CD4-positive, alpha-beta T cell treated with Interleukin-6 for 4 hours (primary cell): ENCODE results near the gene C5AR1.
A peak's percentile ranks its signal among the peaks of the same experiment; 100 is the strongest.
"Not testable (repeated sequence)": the region's sequence is repeated elsewhere in the genome, so short reads cannot be mapped to it uniquely, and the experiment has no call there.

Experiments
- DNase-seq: peaks from one replicate; pipeline ENCODE4 v3.0.0-alpha.2; 2020; ENCODE audit warnings: mixed read lengths

Gene C5AR1

GRCh38 chr19:47296036-47296435 lies 13.6 kb upstream of the C5AR1 start:
- peak; percentile 83 for DNase-seq

- DNase-seq, result not testable (repeated sequence)
Measured at GRCh38 chr19:47300867-47301266, 8.8 kb upstream of the C5AR1 start.

GRCh38 chr19:47302249-47302648 lies 7.4 kb upstream of the C5AR1 start:
- no peak for DNase-seq

- no peak for DNase-seq
Measured at GRCh38 chr19:47303966-47304365, 5.7 kb upstream of the C5AR1 start.

GRCh38 chr19:47305309-47305751 lies 4.3 kb upstream of the C5AR1 start:
- peak; percentile 69 for DNase-seq

GRCh38 chr19:47306303-47306702 lies 3.4 kb upstream of the C5AR1 start:
- DNase-seq, result no peak

- DNase-seq, result no peak
Measured at GRCh38 chr19:47309038-47309437, 623 bp upstream of the C5AR1 start.

- DNase-seq, result no peak
Measured at GRCh38 chr19:47310323-47310722, 662 bp downstream of the C5AR1 start.

- DNase-seq, result no peak
Measured at GRCh38 chr19:47310819-47311218, 1.2 kb downstream of the C5AR1 start.

- no peak for DNase-seq
Measured at GRCh38 chr19:47312366-47313006, 2.8 kb downstream of the C5AR1 start.

GRCh38 chr19:47313754-47314295 lies 4.2 kb downstream of the C5AR1 start:
- DNase-seq, result no peak

- no peak for DNase-seq
Measured at GRCh38 chr19:47315125-47315821, 5.6 kb downstream of the C5AR1 start.

- DNase-seq, result no peak
Measured at GRCh38 chr19:47316513-47316912, 6.9 kb downstream of the C5AR1 start.

- no peak for DNase-seq
Measured at GRCh38 chr19:47319923-47320871, 10.5 kb downstream of the C5AR1 start.

GRCh38 chr19:47321630-47322029 lies 12.0 kb downstream of the C5AR1 start:
- no peak for DNase-seq

GRCh38 chr19:47322058-47322457 lies 12.4 kb downstream of the C5AR1 start:
- DNase-seq, result no peak

GRCh38 chr19:47323409-47323808 lies 13.7 kb downstream of the C5AR1 start:
- no peak for DNase-seq

GRCh38 chr19:47323872-47324271 lies 14.2 kb downstream of the C5AR1 start:
- DNase-seq, result no peak

GRCh38 chr19:47324502-47324901 lies 14.8 kb downstream of the C5AR1 start:
- DNase-seq, result no peak

GRCh38 chr19:47330466-47330869 lies 20.8 kb downstream of the C5AR1 start:
- DNase-seq, result no peak

- DNase-seq, result no peak
Measured at GRCh38 chr19:47331490-47331889, 21.8 kb downstream of the C5AR1 start.

- no peak for DNase-seq
Measured at GRCh38 chr19:47331931-47332547, 22.4 kb downstream of the C5AR1 start, which contains the start of gene C5AR2. C5AR2 (plus strand) TSS chr19:47332175; CDS start chr19:47340800, 8,625 bp downstream.
